ENCODE data around the gene SLC9A9.

The SLC9A9 gene

GRCh38 chr3:143471705-143472104, 376.6 kb downstream of the SLC9A9 start:
- no peak for TF ChIP-seq CTCF (IDR thresholded peaks at IDR 0.05; ENCODE audit: low read depth, low read length, missing control alignments)
- DNase-seq (ENCODE audit: extremely low read depth, low read depth) = no peak
- no peak overlapping the region for H3K4me3 ChIP-seq (replicated peaks; ENCODE audit: low read depth, low read length)

- DNase-seq (ENCODE audit: extremely low read depth, low read depth) = no peak
- H3K4me3 ChIP-seq (replicated peaks; ENCODE audit: low read depth, low read length) = no peak overlapping the region
- TF ChIP-seq CTCF (IDR thresholded peaks at IDR 0.05; ENCODE audit: low read depth, low read length, missing control alignments) = no peak
These were observed 379.1 kb downstream of the SLC9A9 start for GRCh38 chr3:143469159-143469558.

GRCh38 chr3:143465666-143466065, 382.6 kb downstream of the SLC9A9 start:
- DNase-seq (ENCODE audit: extremely low read depth, low read depth) = no peak
- no peak overlapping the region for H3K4me3 ChIP-seq (replicated peaks; ENCODE audit: low read depth, low read length)
- TF ChIP-seq CTCF (IDR thresholded peaks at IDR 0.05; ENCODE audit: low read depth, low read length, missing control alignments) = no peak

- no peak for DNase-seq (ENCODE audit: extremely low read depth, low read depth)
- no peak for TF ChIP-seq CTCF (IDR thresholded peaks at IDR 0.05; ENCODE audit: low read depth, low read length, missing control alignments)
- H3K4me3 ChIP-seq (replicated peaks; ENCODE audit: low read depth, low read length) = no peak overlapping the region
These were observed 383.4 kb downstream of the SLC9A9 start for GRCh38 chr3:143464850-143465249.

GRCh38 chr3:143455480-143455879, 392.8 kb downstream of the SLC9A9 start:
- no peak overlapping the region for H3K4me3 ChIP-seq (replicated peaks; ENCODE audit: low read depth, low read length)
- no peak for DNase-seq (ENCODE audit: extremely low read depth, low read depth)
- TF ChIP-seq CTCF (IDR thresholded peaks at IDR 0.05; ENCODE audit: low read depth, low read length, missing control alignments) = no peak

GRCh38 chr3:143450632-143451031, 397.6 kb downstream of the SLC9A9 start:
- no peak overlapping the region for H3K4me3 ChIP-seq (replicated peaks; ENCODE audit: low read depth, low read length)
- no peak for TF ChIP-seq CTCF (IDR thresholded peaks at IDR 0.05; ENCODE audit: low read depth, low read length, missing control alignments)
- DNase-seq (ENCODE audit: extremely low read depth, low read depth) = no peak

- no peak overlapping the region for H3K4me3 ChIP-seq (replicated peaks; ENCODE audit: low read depth, low read length)
- no peak for TF ChIP-seq CTCF (IDR thresholded peaks at IDR 0.05; ENCODE audit: low read depth, low read length, missing control alignments)
- DNase-seq (ENCODE audit: extremely low read depth, low read depth) = no peak
These were observed 400.8 kb downstream of the SLC9A9 start for GRCh38 chr3:143447491-143447890.

Data from HFF-Myc (cell line).